HUES64 (cell line): ENCODE results near the gene CNTNAP4. TPM values are rescaled to one million over a fixed set of nuclear protein-coding genes. Genes with fewer than 3 reads are reported as not detected.
A peak's percentile ranks its signal among the peaks of the same experiment; 100 is the strongest.

Source experiments
- H3K27ac ChIP-seq: 2 replicates; pipeline ENCODE4 v1.7.0; 2013; ENCODE audit warnings: low read depth, low read length, inconsistent platforms
- H3K27me3 ChIP-seq: 2 replicates; pipeline ENCODE4 v1.6.1; 2013; ENCODE audit warnings: mild to moderate bottlenecking, low read length; ENCODE audit not compliant: insufficient read depth
- H3K36me3 ChIP-seq: 2 replicates; pipeline ENCODE4 v1.6.1; 2013; ENCODE audit warnings: mild to moderate bottlenecking, low read length; ENCODE audit not compliant: insufficient read depth
- H3K4me1 ChIP-seq: 2 replicates; pipeline ENCODE4 v1.6.1; 2013; ENCODE audit warnings: mild to moderate bottlenecking, low read length, moderate library complexity; ENCODE audit not compliant: insufficient read depth
- H3K4me3 ChIP-seq: 2 replicates; pipeline ENCODE4 v1.5.1; 2013; ENCODE audit warnings: mild to moderate bottlenecking, low read length, moderate library complexity
- H3K9ac ChIP-seq: 2 replicates; pipeline ENCODE4 v1.6.1; 2013; ENCODE audit warnings: mild to moderate bottlenecking, low read depth, low read length
- H3K9me3 ChIP-seq: 2 replicates; pipeline ENCODE4 v1.6.1; 2013; ENCODE audit warnings: low read depth, low read length; ENCODE audit not compliant: insufficient read depth
- WGBS: fragments of 150-250, 120-280 bp; methylation state at CpG from one replicate; pipeline ENCODE4 v1.1.7; 2013; ENCODE audit warnings: missing lambda C conversion rate; 5-methylcytosine and 5-hydroxymethylcytosine counted together
- polyA plus RNA-seq, 2 experiments: library from polyadenylated mRNA; stranded (reverse); fragments of 50-300 nt; gene quantifications; one replicate each; pipeline ENCODE4 v1.2.3, GENCODE V29; 2013

The CNTNAP4 gene
- polyA plus RNA-seq (2013, experiment 1 of 2) = 0.25 TPM
- polyA plus RNA-seq (2013, experiment 2 of 2) = 0.19 TPM

- H3K9ac ChIP-seq = no peak within 1 kb of the TSS
- no peaks in the 10 kb centered on the region for H3K36me3 ChIP-seq
- H3K4me3 ChIP-seq = peak within 1 kb of the TSS; percentile 36
- no peaks in the 10 kb centered on the region for H3K9me3 ChIP-seq
- H3K27ac ChIP-seq = no peak within 1 kb of the TSS
- WGBS = 18% methylated on average over 15 of the region's 16 CpGs
- peaks cover 21% of the 10 kb centered on the region for H3K27me3 ChIP-seq
- H3K4me1 ChIP-seq = no peaks in the 10 kb centered on the region
These were observed at the start of gene CNTNAP4 for GRCh38 chr16:76276745-76277438. CNTNAP4 (plus strand) TSS chr16:76277401; CDS start chr16:76277663, 262 bp downstream.

DNA sequence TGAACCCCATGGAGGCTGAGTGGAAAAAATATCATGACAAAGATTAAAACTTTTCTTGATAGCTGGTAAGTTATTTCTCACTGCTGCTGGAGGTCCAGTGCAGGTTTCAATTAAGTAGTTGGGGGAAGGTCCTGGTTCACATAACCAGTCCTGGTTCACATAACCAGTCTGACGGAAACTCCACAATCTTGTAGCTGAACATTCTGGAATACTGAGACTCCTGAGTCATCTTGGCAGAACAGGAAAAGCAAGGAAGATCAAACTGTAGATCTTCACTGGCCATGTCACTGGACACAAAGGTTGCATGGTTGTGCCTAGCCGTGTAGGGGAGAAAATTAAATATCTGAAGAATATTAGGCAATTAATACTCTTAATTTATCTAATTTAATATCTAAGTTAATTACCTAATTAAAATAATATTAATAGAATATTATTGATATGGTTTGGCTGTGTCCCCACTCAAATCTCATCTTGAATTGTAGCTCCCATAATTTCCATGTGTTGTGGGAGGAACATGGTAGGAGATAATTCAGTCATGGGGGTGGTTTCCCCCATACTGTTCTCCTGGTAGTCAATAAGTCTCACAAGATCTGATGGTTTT is 48.6 kb upstream of the CNTNAP4 start:
- Histone ChIP-seq H3K4me1 (peaks cover 8% of the 10 kb centered on the region; the same call in 1 of the 2 replicates), H3K9ac (no peak overlapping the region), H3K4me3 (no peak overlapping the region), H3K27me3 (peaks cover 31% of the 10 kb centered on the region), H3K27ac (no peak overlapping the region), H3K36me3 (no peaks in the 10 kb centered on the region), H3K9me3 (no peaks in the 10 kb centered on the region)
- 97% methylated on average over 1 of the region's 2 CpGs for WGBS

DNA sequence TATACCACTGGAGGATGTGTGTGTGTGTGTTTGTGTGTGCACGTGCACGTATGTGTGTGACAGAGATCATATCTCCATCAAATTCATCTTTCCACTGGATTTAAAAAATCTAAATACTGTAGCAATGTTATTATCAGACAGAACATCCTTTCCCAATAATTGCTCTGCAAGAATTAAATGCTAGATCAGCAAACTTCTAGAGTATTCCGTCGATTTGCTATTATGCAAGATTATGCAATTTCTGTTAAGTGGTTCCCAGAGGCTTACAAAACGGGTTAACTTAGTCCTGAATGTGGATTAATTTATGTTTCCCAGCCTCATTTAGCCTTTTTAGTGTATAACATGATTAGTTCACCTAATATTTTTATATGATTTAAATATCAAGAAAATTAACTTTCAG is 44.5 kb upstream of the CNTNAP4 start:
- H3K9ac ChIP-seq = no peak overlapping the region
- no peak overlapping the region for H3K27ac ChIP-seq
- H3K36me3 ChIP-seq = no peaks in the 10 kb centered on the region
- no peaks in the 10 kb centered on the region for H3K4me1 ChIP-seq
- 94% methylated on average over 5 of the region's 5 CpGs for WGBS
- H3K4me3 ChIP-seq = no peak overlapping the region
- no peaks in the 10 kb centered on the region for H3K9me3 ChIP-seq
- H3K27me3 ChIP-seq = no peaks in the 10 kb centered on the region; the same call in 1 of the 2 replicates

DNA sequence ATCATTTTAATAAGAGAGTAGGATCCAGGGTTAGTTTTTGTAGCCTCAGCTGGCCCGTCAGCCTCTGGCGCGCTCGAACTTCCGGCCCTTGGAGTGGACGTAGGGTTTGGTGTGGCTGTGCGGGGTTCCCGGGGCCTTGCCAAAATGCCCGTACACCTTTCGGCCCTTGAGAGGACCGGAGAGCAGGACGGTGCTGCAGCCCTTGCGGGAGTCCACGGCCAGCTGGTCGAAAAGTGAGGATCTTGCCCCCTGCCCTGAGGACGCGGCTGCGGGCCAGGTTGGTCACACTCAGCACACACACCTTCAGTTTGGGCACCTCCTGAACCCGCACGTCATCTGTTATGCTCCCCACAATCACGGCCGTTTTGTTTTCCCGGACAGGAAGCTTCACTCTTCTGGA is 42.2 kb upstream of the CNTNAP4 start:
- no peaks in the 10 kb centered on the region; the same call in 1 of the 2 replicates for H3K27me3 ChIP-seq
- no peaks in the 10 kb centered on the region for H3K4me1 ChIP-seq
- H3K27ac ChIP-seq = no peak overlapping the region
- H3K4me3 ChIP-seq = no peak overlapping the region
- 95% methylated on average over 23 of the region's 23 CpGs for WGBS
- H3K9ac ChIP-seq = no peak overlapping the region
- no peaks in the 10 kb centered on the region for H3K9me3 ChIP-seq
- H3K36me3 ChIP-seq = no peaks in the 10 kb centered on the region

DNA sequence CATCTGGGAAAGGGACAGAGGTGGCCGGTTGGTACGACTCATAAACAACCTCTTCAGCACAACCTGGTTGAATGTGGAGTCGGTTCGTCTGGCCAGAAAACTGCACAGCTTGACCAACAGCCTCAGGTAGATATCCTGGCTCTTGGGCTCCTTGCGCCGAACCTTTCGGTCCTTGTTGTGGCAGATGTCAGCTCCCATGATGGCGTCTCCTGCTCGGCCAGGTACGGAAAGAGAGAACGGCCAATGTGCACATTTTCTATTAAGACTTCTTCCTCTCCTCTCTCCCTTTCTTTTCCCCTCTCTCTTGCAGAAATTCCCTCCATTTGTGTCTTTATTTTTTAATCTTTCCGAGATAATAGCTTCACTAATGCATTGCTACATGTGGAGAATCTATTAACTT is 41.8 kb upstream of the CNTNAP4 start:
- Histone ChIP-seq H3K9me3 (no peaks in the 10 kb centered on the region), H3K27ac (no peak overlapping the region), H3K9ac (no peak overlapping the region), H3K36me3 (no peaks in the 10 kb centered on the region), H3K4me1 (no peaks in the 10 kb centered on the region), H3K27me3 (no peaks in the 10 kb centered on the region; the same call in 1 of the 2 replicates), H3K4me3 (no peak overlapping the region)
- 98% methylated on average over 11 of the region's 12 CpGs for WGBS

DNA sequence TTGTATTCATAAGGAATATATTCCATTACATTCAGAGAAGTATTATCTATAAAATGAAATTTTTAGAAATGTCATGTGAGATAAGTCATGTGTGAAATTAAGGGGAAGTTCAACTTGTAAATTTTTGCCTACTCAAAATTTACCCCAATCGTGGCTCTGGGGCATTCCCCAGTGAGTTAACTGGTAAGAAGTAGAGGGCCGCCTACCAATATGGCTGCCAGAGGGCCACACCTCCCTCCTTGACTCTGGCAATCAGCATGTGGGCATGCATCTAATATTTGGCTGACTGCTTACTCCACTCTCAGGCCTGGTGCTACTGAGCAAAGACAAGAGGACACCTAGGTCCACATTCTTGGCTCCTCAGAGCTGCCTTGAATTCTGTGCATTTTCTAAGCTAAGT is 39.7 kb upstream of the CNTNAP4 start:
- H3K4me3 ChIP-seq = no peak overlapping the region
- H3K27me3 ChIP-seq = no peaks in the 10 kb centered on the region; the same call in 1 of the 2 replicates
- whole genome bisulfite sequencing = 98% methylated on average over 2 of the region's 2 CpGs
- H3K27ac ChIP-seq = no peak overlapping the region
- H3K9me3 ChIP-seq = no peaks in the 10 kb centered on the region
- no peaks in the 10 kb centered on the region for H3K36me3 ChIP-seq
- H3K9ac ChIP-seq = no peak overlapping the region
- H3K4me1 ChIP-seq = no peaks in the 10 kb centered on the region

DNA sequence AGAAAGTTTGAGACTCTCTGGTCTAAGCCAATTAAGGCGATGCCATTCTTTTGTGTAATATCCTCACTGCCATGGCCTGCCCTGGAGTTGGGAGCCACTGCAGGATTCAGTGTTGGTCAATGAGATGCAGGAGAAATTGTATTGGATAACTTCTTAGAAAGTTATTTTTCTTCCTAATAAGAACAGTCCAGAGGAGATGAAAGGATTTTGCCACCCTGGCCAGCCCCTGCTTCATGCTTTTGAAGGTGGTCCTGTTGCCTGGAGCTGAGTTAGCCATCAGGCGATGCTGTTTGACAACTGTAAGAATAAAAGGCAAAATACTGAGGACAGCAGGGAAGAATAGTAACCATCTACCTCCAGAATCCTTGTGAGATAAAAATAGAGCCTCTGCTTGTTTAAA is 35.4 kb upstream of the CNTNAP4 start:
- Histone ChIP-seq H3K4me3 (no peak overlapping the region), H3K36me3 (no peaks in the 10 kb centered on the region), H3K27me3 (no peaks in the 10 kb centered on the region), H3K9ac (no peak overlapping the region), H3K9me3 (no peaks in the 10 kb centered on the region), H3K4me1 (no peaks in the 10 kb centered on the region), H3K27ac (no peak overlapping the region)
- 91% methylated on average over 2 of the region's 2 CpGs for WGBS

GRCh38 chr16:76243620-76244019 is 33.6 kb upstream of the CNTNAP4 start:
- H3K4me3 ChIP-seq = no peak overlapping the region
- H3K36me3 ChIP-seq = no peaks in the 10 kb centered on the region
- no peaks in the 10 kb centered on the region for H3K9me3 ChIP-seq
- WGBS = no CpG with 5 or more reads among the region's 1 CpG
- H3K9ac ChIP-seq = no peak overlapping the region
- H3K4me1 ChIP-seq = no peaks in the 10 kb centered on the region
- no peaks in the 10 kb centered on the region for H3K27me3 ChIP-seq
- no peak overlapping the region for H3K27ac ChIP-seq

GRCh38 chr16:76246587-76246986 is 30.6 kb upstream of the CNTNAP4 start:
- Histone ChIP-seq H3K4me3 (no peak overlapping the region), H3K9me3 (no peaks in the 10 kb centered on the region), H3K27ac (no peak overlapping the region), H3K9ac (no peak overlapping the region), H3K36me3 (no peaks in the 10 kb centered on the region), H3K27me3 (no peaks in the 10 kb centered on the region), H3K4me1 (no peaks in the 10 kb centered on the region)
- WGBS = no CpG with 5 or more reads among the region's 3 CpGs

GRCh38 chr16:76265434-76266045 is 11.7 kb upstream of the CNTNAP4 start:
- Histone ChIP-seq H3K27ac (no peak overlapping the region), H3K9me3 (no peaks in the 10 kb centered on the region), H3K4me1 (0 out of 2 replicates have a peak, but pooled peaks cover 3% of the 10 kb centered on the region), H3K27me3 (no peaks in the 10 kb centered on the region), H3K36me3 (no peaks in the 10 kb centered on the region), H3K4me3 (no peak overlapping the region), H3K9ac (no peak overlapping the region)
- 28% methylated on average over 2 of the region's 2 CpGs for WGBS

DNA sequence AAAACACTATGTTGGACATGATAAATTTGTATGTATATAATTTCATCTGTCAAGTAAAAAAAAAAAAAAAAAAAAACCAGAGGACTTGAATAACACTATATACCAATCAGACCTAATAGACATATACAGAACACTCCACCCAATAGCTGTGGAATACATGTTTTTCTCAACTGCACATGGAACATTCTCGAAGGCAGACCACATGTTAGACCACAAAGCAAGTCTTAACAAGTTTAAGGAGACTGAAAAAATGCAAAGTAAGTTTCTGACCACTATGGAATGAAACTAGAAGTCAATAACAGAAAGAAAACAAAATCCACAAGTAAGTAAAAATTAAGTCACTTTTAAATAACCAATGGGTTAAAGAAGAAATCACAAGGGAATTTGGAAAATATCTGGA is 8.4 kb upstream of the CNTNAP4 start:
- WGBS = 79% methylated on average over 1 of the region's 1 CpG
- Histone ChIP-seq H3K36me3 (no peaks in the 10 kb centered on the region), H3K27me3 (no peaks in the 10 kb centered on the region)

More for the DNA sequence above, 8.4 kb upstream of the CNTNAP4 start:
- Histone ChIP-seq H3K27ac (no peak overlapping the region), H3K9me3 (peaks cover 2% of the 10 kb centered on the region; the same call in 1 of the 2 replicates), H3K4me1 (0 out of 2 replicates have a peak, but pooled peaks cover 3% of the 10 kb centered on the region), H3K4me3 (no peak overlapping the region), H3K9ac (no peak overlapping the region)
